Amygdala (tissue), 56 donors: ENCODE data around the gene TAX1BP1.

Experiments used
- DNase-seq, 56 donors: peaks; one replicate each; lab custom pipeline; 2025; lab: John Stamatoyannopoulos, UW

The TAX1BP1 gene

DNA sequence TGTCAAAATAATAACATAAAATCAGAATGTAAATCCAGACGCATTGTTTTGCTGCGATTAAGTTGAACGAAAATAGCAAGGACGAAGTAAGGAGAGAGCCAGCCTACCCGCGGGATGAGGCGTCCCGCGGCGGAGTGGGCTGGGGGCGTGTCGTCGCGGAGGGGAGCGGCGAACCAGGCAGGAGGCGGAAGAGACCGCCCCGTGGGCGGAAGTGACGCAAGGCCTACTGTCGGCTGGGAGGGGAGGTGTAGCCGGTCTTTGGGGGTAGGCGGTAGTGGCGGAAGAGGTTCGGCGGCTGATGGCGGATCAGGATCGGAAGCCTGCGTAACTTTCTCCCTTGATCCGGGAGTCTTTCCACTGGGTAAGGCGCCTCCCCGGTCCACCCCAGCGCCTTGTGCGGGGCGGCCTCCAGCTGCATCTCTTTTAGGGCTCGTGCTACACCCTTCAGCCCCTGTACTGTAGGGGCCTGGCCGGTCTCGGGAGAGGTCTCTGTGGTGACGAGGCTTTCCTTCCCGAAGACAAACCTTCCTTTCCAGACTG, at the start of gene TAX1BP1:
TSS of gene TAX1BP1 (plus strand) at position 254 of the 540 bp plus-strand sequence. CDS start 8,363 bp downstream, outside the sequence.
- DNase-seq, result peak; percentile 69 to 98 (median 92)

- no peak for DNase-seq
These were observed 49.3 kb upstream of the TAX1BP1 start for GRCh38 chr7:27690649-27691048.

- peak in 2 of 56 donors; percentile 4 to 13 for DNase-seq
These were observed 46.2 kb upstream of the TAX1BP1 start for GRCh38 chr7:27693794-27694193.

GRCh38 chr7:27695096-27695495, 44.9 kb upstream of the TAX1BP1 start:
- DNase-seq, result no peak

DNA sequence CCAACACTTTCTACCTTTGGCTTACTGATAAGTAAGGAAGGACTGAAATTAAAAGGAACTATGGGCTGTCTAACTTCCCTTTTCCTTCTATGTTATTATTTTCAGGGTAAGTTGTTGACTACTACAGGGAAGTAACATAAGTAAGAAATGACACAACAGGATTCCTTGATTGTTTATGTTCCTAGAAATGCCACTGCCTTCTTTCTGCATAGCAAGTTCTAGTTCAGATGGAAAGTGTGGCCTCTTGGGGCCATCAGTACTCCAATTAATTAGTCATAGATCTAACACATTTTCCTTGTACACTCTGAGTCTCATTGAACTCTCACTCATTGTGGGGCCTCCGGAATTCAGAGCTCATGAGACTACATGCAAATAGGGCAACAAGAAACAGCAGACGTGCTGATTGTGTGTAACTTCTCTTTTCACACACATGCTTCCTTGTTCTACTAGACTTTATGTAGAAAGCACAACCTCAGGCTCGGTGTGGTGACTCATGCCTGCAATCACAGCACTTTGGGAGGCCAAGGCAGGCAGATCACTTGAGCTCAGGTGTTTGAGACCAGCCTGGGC, 42.0 kb upstream of the TAX1BP1 start:
- peak in 1 of 56 donors; percentile 5 for DNase-seq

GRCh38 chr7:27699751-27700150, 40.2 kb upstream of the TAX1BP1 start:
- no peak for DNase-seq

GRCh38 chr7:27700501-27700900, 39.5 kb upstream of the TAX1BP1 start:
- DNase-seq, result no peak

- no peak for DNase-seq
These were observed 36.8 kb upstream of the TAX1BP1 start for GRCh38 chr7:27703181-27703580.

GRCh38 chr7:27704422-27705199, 35.4 kb upstream of the TAX1BP1 start:
- DNase-seq, result no peak

GRCh38 chr7:27705200-27705594, 34.8 kb upstream of the TAX1BP1 start:
- no peak for DNase-seq

DNA sequence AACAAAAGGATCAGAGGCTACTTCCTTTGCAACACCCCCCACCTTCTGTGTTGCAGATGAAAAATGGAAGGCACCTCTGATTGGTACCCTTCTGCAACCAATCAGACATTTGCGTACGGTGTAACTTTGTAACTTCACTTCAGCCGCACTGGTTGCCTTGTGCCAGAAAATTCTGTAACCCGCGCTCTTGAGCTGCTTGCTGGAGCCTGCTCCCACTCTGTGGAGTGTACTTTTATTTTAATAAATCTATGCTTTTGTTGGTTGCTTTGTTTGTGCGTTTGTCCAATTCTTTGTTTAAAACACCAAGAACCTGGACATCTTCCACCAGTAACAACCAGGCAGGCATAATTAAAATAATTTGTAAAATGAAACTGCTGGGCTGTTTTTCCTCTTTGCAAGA, 31.5 kb upstream of the TAX1BP1 start:
- DNase-seq, result no peak

GRCh38 chr7:27709137-27710075, 30.6 kb upstream of the TAX1BP1 start:
- DNase-seq, result no peak

DNA sequence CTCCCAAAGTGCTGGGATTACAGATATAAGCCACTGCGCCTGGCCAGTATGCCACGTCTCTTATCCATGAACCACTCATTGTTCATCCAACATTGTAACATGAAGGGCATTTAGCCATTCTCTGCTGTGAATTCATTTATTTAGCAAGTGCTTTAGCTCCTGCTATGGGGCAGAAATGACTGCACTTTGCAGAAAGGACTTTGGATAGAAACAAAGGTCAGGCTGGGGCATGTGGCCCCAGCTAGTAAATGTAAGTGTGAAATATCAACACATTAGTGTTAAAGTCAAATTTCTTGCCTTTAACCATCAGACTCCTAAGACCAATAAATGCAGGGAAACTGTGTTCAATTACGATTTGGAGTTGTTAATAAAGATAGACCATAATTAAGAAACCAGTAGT, 27.7 kb upstream of the TAX1BP1 start:
- no peak for DNase-seq

- DNase-seq, result no peak
These were observed 25.0 kb upstream of the TAX1BP1 start for GRCh38 chr7:27714831-27715444.

DNA sequence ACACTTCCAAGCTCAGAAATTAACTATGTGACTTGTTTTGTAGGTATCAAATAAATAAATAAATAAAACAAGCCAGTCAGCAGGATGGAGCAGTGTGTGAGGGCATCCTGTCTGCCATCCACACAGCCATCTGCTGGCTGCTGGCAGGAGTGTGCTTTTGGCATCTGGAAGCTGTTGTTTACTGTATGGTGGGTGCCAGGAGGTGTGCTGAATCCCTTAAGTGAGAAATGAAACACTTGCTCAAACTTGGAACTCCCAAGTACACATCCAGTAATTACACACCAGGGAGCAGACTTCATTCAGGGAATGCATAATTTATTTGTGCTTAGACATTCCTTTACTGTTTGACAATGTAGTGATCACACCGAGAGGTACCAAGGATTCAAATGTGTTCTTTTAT, 16.9 kb upstream of the TAX1BP1 start:
- DNase-seq, result peak in 1 of 56 donors; percentile 9

- no peak for DNase-seq
These were observed 12.9 kb upstream of the TAX1BP1 start for GRCh38 chr7:27727058-27727457.

- no peak for DNase-seq
These were observed 9.8 kb upstream of the TAX1BP1 start for GRCh38 chr7:27730112-27730511.

GRCh38 chr7:27734583-27734982, 5.4 kb upstream of the TAX1BP1 start:
- DNase-seq, result no peak

DNA sequence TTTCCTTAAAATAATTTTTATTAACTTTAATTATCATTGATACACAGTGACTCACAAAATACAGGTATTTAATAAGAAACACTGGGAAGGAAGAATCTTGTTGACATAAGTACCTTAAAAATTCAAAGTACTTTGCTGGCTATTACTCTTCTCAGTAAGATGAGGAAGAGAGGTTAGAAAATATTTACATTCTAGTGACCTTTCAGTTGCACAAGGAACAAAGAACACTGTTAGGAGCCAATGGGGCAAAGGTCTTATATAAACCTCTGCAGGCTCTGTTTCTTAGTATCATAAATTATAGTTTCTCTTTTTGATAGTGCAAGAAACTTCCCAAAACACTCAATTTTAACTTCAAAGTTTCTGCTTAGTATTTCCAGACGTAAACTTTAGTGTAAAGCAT, 4.8 kb upstream of the TAX1BP1 start:
- no peak for DNase-seq

DNA sequence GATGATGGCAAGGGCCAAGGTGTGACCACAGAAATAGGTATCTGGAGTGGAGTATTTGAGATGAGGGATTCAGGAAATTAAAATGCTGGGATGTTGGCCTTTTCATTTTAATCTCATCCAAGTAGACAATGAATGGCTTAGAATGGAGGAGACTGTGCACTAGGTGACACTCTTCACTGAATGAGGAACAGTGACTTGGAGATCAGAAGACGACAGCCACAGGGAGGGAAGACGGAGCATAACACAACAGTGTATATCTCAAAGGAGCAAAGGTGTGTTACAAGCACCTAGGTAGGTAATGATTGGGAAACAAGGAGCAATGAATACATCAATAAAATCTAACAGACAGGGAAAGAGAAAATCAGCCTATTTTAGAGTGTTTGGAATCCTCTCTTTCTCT, 4.1 kb upstream of the TAX1BP1 start:
- DNase-seq, result no peak
